Measurements from ENCODE around the gene RALGPS1. TPM values are rescaled to one million over a fixed set of nuclear protein-coding genes. Genes with fewer than 3 reads are reported as not detected.

Gene RALGPS1
- total RNA-seq, 1 experiment from 2014 or later, result 18.6 TPM

DNA sequence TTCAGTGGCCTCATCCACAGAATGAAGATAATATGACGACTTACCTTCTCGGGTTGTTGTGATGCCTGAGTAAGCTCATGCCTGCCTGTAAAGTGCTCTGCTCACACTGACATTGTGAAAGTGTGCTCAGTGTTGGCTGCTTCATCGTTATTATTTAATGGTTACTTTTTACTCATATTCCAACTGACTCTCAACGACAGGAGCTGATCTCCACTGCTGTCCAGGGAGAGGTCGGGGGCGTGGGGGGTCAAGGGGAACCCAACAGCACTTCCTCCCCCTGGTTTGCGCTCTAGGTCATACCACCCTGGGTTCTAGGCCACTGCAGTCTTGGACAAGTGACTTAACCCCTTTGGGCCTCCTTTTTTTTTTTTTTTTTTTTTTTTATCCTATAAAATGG is 260.7 kb downstream of the RALGPS1 start:
- Histone ChIP-seq H3K4me2 (ENCODE audit: insufficient read depth, insufficient read length, low read length) (no peak overlapping the region), H2AK5ac (ENCODE audit: insufficient read length, low read length) (no peak overlapping the region), H3K9me3 (ENCODE audit: control insufficient read depth, low read depth, low read length) (no peaks in the 10 kb centered on the region), H3K23me2 (ENCODE audit: insufficient read length, low read depth, low read length, poor library complexity, severe bottlenecking) (no peaks in the 10 kb centered on the region), H3K27ac (ENCODE audit: insufficient read length, low read depth, low read length) (no peak overlapping the region), H3K23ac (ENCODE audit: insufficient read length, low read depth, low read length) (no peak overlapping the region), H4K91ac (ENCODE audit: insufficient read length, low read depth, low read length) (no peak overlapping the region), H3K4ac (ENCODE audit: low read depth, low read length) (no peak overlapping the region), H2BK120ac (ENCODE audit: low read depth, low read length, poor library complexity, severe bottlenecking) (no peak overlapping the region), H2AFZ (ENCODE audit: low read length) (no peak overlapping the region), H3K4me1 (ENCODE audit: insufficient read depth, low read length) (no peaks in the 10 kb centered on the region), H3K79me2 (ENCODE audit: insufficient read depth, low read length) (no peaks in the 10 kb centered on the region), H4K8ac (replicated peaks; ENCODE audit: insufficient read length, low read depth, low read length) (no peak overlapping the region), H2BK12ac (ENCODE audit: insufficient read length, low read depth, low read length) (no peak overlapping the region), H3K18ac (ENCODE audit: insufficient read length, low read depth, low read length) (no peak overlapping the region), H3T11ph (ENCODE audit: low read length) (no peak overlapping the region), H2BK5ac (ENCODE audit: insufficient read length, low read length) (no peak overlapping the region), H2BK15ac (ENCODE audit: low read depth, low read length) (no peak overlapping the region), H3K56ac (ENCODE audit: insufficient read length, low read depth, low read length) (no peak overlapping the region), H3K27me3 (ENCODE audit: insufficient read depth, low read length) (no peaks in the 10 kb centered on the region), H3K14ac (ENCODE audit: insufficient read depth, low read length) (no peak overlapping the region), H4K5ac (ENCODE audit: insufficient read length, low read depth, low read length) (no peak overlapping the region), H3K9ac (ENCODE audit: extremely low read depth, insufficient read length, low read length) (no peak overlapping the region), H2BK20ac (ENCODE audit: low read depth, low read length, poor library complexity, severe bottlenecking) (no peak overlapping the region), H3K79me1 (ENCODE audit: insufficient read depth, low read depth, low read length, poor library complexity, severe bottlenecking) (no peaks in the 10 kb centered on the region), H4K20me1 (ENCODE audit: control insufficient read depth, insufficient read depth, insufficient read length) (no peaks in the 10 kb centered on the region)
- Mint-ChIP-seq H3K4me3 (no peak overlapping the region), H3K4me1 (peaks cover 0 to 5% of the 10 kb centered on the region in 2 experiments; a peak in 1 of 4 replicates), H3K36me3 (ENCODE audit: insufficient read depth in 1 of 3, low read depth in 3 of 3) (peaks cover 0 to 2% (median 0%) of the 10 kb centered on the region in 3 experiments; a peak in 2 of 7 replicates), H3K27me3 (ENCODE audit: low read depth) (peaks cover 2% of the 10 kb centered on the region; the same call in 1 of the 2 replicates), H3K9me3 (no peaks in the 10 kb centered on the region), H3K27ac (no peak overlapping the region)
- no peak for TF ChIP-seq CTCF (conservative IDR thresholded peaks at IDR 0.05)
- WGBS (ENCODE audit: extremely low coverage, insufficient read length, low lambda C conversion rate), result no CpG with 5 or more reads among the region's 7 CpGs
- DNase-seq, result no peak

Measured in H9 (cell line).